ENCODE results near the gene VSTM1.

The VSTM1 gene, protein sequence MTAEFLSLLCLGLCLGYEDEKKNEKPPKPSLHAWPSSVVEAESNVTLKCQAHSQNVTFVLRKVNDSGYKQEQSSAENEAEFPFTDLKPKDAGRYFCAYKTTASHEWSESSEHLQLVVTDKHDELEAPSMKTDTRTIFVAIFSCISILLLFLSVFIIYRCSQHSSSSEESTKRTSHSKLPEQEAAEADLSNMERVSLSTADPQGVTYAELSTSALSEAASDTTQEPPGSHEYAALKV

GRCh38 chr19:54063350-54064116 lies at the start of gene VSTM1:
Gene VSTM1 (minus strand): TSS chr19:54063897. CDS start chr19:54063777, 120 bp downstream.
- H3K4me3 ChIP-seq (ENCODE audit: low read depth in 1 of 2, low read length in 2 of 2), result no peak within 1 kb of the TSS
- no peaks in the 10 kb centered on the region for H3K9me3 ChIP-seq (ENCODE audit: control insufficient read depth in 1 of 2, low read length in 2 of 2)
- H3K27me3 ChIP-seq (ENCODE audit: control insufficient read depth in 1 of 2, insufficient read depth in 2 of 2, low read length in 2 of 2), result no peaks in the 10 kb centered on the region
- H3K9ac ChIP-seq (ENCODE audit: low read depth in 1 of 2, low read length in 2 of 2), result no peak within 1 kb of the TSS
- H3K4me1 ChIP-seq (ENCODE audit: control insufficient read depth in 1 of 2, insufficient read depth in 2 of 2, low read length in 2 of 2), result no peaks in the 10 kb centered on the region
- H3K27ac ChIP-seq (ENCODE audit: low read depth, low read length), result no peak within 1 kb of the TSS
- H3K36me3 ChIP-seq (ENCODE audit: control insufficient read depth in 1 of 2, insufficient read depth in 2 of 2, low read length in 2 of 2), result no peaks in the 10 kb centered on the region

GRCh38 chr19:54109651-54110050 lies 46.0 kb upstream of the VSTM1 start:
- Histone ChIP-seq H3K9ac (ENCODE audit: low read depth in 1 of 2, low read length in 2 of 2) (no peak overlapping the region), H3K4me1 (ENCODE audit: control insufficient read depth in 1 of 2, insufficient read depth in 2 of 2, low read length in 2 of 2) (peaks cover 7 to 9% of the 10 kb centered on the region in 2 donors), H3K27ac (ENCODE audit: low read depth, low read length) (no peak overlapping the region), H3K9me3 (ENCODE audit: control insufficient read depth in 1 of 2, low read length in 2 of 2) (no peaks in the 10 kb centered on the region), H3K4me3 (ENCODE audit: low read depth in 1 of 2, low read length in 2 of 2) (no peak overlapping the region), H3K27me3 (ENCODE audit: control insufficient read depth in 1 of 2, insufficient read depth in 2 of 2, low read length in 2 of 2) (no peaks in the 10 kb centered on the region), H3K36me3 (ENCODE audit: control insufficient read depth in 1 of 2, insufficient read depth in 2 of 2, low read length in 2 of 2) (peaks cover 17 to 54% of the 10 kb centered on the region in 2 donors)

GRCh38 chr19:54108496-54108895 lies 44.8 kb upstream of the VSTM1 start:
- H3K9ac ChIP-seq (ENCODE audit: low read depth in 1 of 2, low read length in 2 of 2), result no peak overlapping the region
- H3K36me3 ChIP-seq (ENCODE audit: control insufficient read depth in 1 of 2, insufficient read depth in 2 of 2, low read length in 2 of 2), result peaks cover 17 to 54% of the 10 kb centered on the region in 2 donors

GRCh38 chr19:54107876-54108490 lies 44.3 kb upstream of the VSTM1 start:
- H3K36me3 ChIP-seq (ENCODE audit: control insufficient read depth in 1 of 2, insufficient read depth in 2 of 2, low read length in 2 of 2), result peaks cover 17 to 54% of the 10 kb centered on the region in 2 donors

More at GRCh38 chr19:54108496-54108895, 44.8 kb upstream of the VSTM1 start:
- Histone ChIP-seq H3K27me3 (ENCODE audit: control insufficient read depth in 1 of 2, insufficient read depth in 2 of 2, low read length in 2 of 2) (no peaks in the 10 kb centered on the region), H3K4me1 (ENCODE audit: control insufficient read depth in 1 of 2, insufficient read depth in 2 of 2, low read length in 2 of 2) (peaks cover under 1 to 2% of the 10 kb centered on the region in 2 donors), H3K27ac (ENCODE audit: low read depth, low read length) (no peak overlapping the region), H3K9me3 (ENCODE audit: control insufficient read depth in 1 of 2, low read length in 2 of 2) (no peaks in the 10 kb centered on the region), H3K4me3 (ENCODE audit: low read depth in 1 of 2, low read length in 2 of 2) (no peak overlapping the region)

DNA sequence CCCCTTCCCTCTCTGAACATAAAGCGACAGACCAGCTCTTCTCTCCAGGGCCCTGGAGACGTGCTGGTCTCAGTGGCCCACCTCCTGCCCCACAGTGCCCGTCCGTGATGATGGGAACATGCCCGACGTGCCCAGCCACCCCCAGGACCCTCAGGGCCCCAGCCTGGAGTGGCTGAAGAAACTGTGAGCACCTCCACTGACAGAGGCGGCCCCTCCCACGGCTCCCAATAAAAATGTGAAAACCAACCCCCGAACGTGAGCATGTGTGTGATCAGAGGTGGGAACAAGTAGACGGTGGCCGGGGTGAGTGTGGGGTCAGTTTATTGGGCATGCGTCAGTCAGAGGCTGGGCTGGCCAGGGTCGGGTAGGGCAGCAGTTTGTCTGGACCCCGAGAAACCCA lies 43.0 kb upstream of the VSTM1 start:
- H3K27me3 ChIP-seq (ENCODE audit: control insufficient read depth in 1 of 2, insufficient read depth in 2 of 2, low read length in 2 of 2), result no peaks in the 10 kb centered on the region
- no peak overlapping the region for H3K9ac ChIP-seq (ENCODE audit: low read depth in 1 of 2, low read length in 2 of 2)
- peaks cover 4 to 8% of the 10 kb centered on the region in 2 donors for H3K4me1 ChIP-seq (ENCODE audit: control insufficient read depth in 1 of 2, insufficient read depth in 2 of 2, low read length in 2 of 2)
- H3K36me3 ChIP-seq (ENCODE audit: control insufficient read depth in 1 of 2, insufficient read depth in 2 of 2, low read length in 2 of 2), result peaks cover 17 to 54% of the 10 kb centered on the region in 2 donors
- no peak overlapping the region for H3K4me3 ChIP-seq (ENCODE audit: low read depth in 1 of 2, low read length in 2 of 2)
- H3K9me3 ChIP-seq (ENCODE audit: control insufficient read depth in 1 of 2, low read length in 2 of 2), result no peaks in the 10 kb centered on the region
- H3K27ac ChIP-seq (ENCODE audit: low read depth, low read length), result no peak overlapping the region

More at GRCh38 chr19:54107876-54108490, 44.3 kb upstream of the VSTM1 start:
- Histone ChIP-seq H3K9me3 (ENCODE audit: control insufficient read depth in 1 of 2, low read length in 2 of 2) (no peaks in the 10 kb centered on the region), H3K27ac (ENCODE audit: low read depth, low read length) (no peak overlapping the region), H3K4me3 (ENCODE audit: low read depth in 1 of 2, low read length in 2 of 2) (no peak overlapping the region), H3K4me1 (ENCODE audit: control insufficient read depth in 1 of 2, insufficient read depth in 2 of 2, low read length in 2 of 2) (peaks cover 4 to 8% of the 10 kb centered on the region in 2 donors), H3K9ac (ENCODE audit: low read depth in 1 of 2, low read length in 2 of 2) (no peak overlapping the region), H3K27me3 (ENCODE audit: control insufficient read depth in 1 of 2, insufficient read depth in 2 of 2, low read length in 2 of 2) (no peaks in the 10 kb centered on the region)

DNA sequence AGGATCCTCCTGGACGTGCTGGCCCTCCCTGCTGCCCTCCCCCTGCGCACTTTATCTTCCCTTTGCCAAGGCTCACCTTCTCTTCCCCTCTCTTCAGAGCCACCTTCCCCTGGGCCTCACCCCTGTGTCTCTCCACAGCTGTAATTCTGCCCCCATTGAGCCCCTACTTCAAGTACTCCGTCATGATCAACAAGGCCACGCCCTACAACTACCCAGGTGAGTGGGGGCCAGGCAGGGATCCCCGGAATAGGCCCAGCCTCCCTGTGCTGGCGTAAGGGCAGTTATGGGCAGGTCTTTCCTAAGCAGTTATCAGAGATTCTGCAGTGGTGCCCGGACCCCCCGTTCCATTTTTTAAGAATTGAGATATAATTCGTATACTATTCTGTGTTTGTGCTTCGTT lies 42.1 kb upstream of the VSTM1 start:
- no peak overlapping the region for H3K27ac ChIP-seq (ENCODE audit: low read depth, low read length)
- no peak overlapping the region for H3K4me3 ChIP-seq (ENCODE audit: low read depth in 1 of 2, low read length in 2 of 2)
- peaks cover 4 to 8% of the 10 kb centered on the region in 2 donors for H3K4me1 ChIP-seq (ENCODE audit: control insufficient read depth in 1 of 2, insufficient read depth in 2 of 2, low read length in 2 of 2)
- H3K9me3 ChIP-seq (ENCODE audit: control insufficient read depth in 1 of 2, low read length in 2 of 2), result no peaks in the 10 kb centered on the region
- no peaks in the 10 kb centered on the region for H3K27me3 ChIP-seq (ENCODE audit: control insufficient read depth in 1 of 2, insufficient read depth in 2 of 2, low read length in 2 of 2)
- peaks cover 17 to 51% of the 10 kb centered on the region in 2 donors for H3K36me3 ChIP-seq (ENCODE audit: control insufficient read depth in 1 of 2, insufficient read depth in 2 of 2, low read length in 2 of 2)
- H3K9ac ChIP-seq (ENCODE audit: low read depth in 1 of 2, low read length in 2 of 2), result no peak overlapping the region

DNA sequence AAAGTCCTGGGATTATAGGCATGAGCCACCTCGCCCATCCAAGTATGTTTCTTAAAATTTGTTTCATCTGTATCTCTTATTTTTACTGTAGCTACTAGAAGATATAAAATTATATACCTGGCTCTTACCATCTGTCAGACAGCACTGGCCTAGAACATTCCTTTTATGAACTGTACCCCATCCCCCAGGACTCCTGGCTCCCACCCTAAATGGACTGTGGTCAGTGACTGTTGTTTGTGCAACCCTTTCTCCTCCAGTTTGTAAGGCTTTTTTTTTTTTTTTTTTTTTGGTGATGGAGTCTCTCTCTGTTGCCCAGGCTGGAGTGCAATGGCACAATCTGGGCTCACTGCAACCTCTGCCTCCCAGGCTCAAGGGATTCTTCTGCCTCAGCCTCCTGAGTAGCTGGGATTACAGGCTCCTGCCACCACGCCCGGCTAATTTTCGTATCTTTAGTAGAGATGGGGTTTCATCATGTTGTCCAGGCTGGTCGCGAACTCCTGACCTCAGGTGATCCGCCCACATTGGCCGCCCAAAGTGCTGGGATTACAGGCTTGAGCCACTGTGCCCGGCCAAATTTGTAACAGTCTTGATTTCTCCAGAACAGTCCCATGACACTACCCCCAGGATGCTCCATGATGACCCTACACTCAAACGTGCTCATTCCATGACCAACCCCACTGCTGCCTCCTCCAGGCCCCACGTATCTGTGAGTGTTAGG lies 41.5 kb upstream of the VSTM1 start:
- Histone ChIP-seq H3K36me3 (ENCODE audit: control insufficient read depth in 1 of 2, insufficient read depth in 2 of 2, low read length in 2 of 2) (peaks cover 17 to 45% of the 10 kb centered on the region in 2 donors), H3K9me3 (ENCODE audit: control insufficient read depth in 1 of 2, low read length in 2 of 2) (no peaks in the 10 kb centered on the region), H3K27ac (ENCODE audit: low read depth, low read length) (no peak overlapping the region), H3K27me3 (ENCODE audit: control insufficient read depth in 1 of 2, insufficient read depth in 2 of 2, low read length in 2 of 2) (no peaks in the 10 kb centered on the region), H3K4me3 (ENCODE audit: low read depth in 1 of 2, low read length in 2 of 2) (no peak overlapping the region), H3K9ac (ENCODE audit: low read depth in 1 of 2, low read length in 2 of 2) (no peak overlapping the region), H3K4me1 (ENCODE audit: control insufficient read depth in 1 of 2, insufficient read depth in 2 of 2, low read length in 2 of 2) (peaks cover 4 to 8% of the 10 kb centered on the region in 2 donors)

GRCh38 chr19:54102421-54103169 lies 38.9 kb upstream of the VSTM1 start, which contains the start of gene NDUFA3:
Gene NDUFA3 (plus strand): TSS chr19:54102855. CDS start chr19:54102879, 24 bp downstream.
- Histone ChIP-seq H3K27ac (ENCODE audit: low read depth, low read length) (peak within 1 kb of the TSS; percentile 30), H3K36me3 (ENCODE audit: control insufficient read depth in 1 of 2, insufficient read depth in 2 of 2, low read length in 2 of 2) (peaks cover 9 to 20% of the 10 kb centered on the region in 2 donors), H3K9ac (ENCODE audit: low read depth in 1 of 2, low read length in 2 of 2) (peak within 1 kb of the TSS; percentile 87 to 99), H3K9me3 (ENCODE audit: control insufficient read depth in 1 of 2, low read length in 2 of 2) (no peaks in the 10 kb centered on the region), H3K4me1 (ENCODE audit: control insufficient read depth in 1 of 2, insufficient read depth in 2 of 2, low read length in 2 of 2) (peaks cover 4 to 8% of the 10 kb centered on the region in 2 donors), H3K27me3 (ENCODE audit: control insufficient read depth in 1 of 2, insufficient read depth in 2 of 2, low read length in 2 of 2) (no peaks in the 10 kb centered on the region), H3K4me3 (ENCODE audit: low read depth in 1 of 2, low read length in 2 of 2) (peak within 1 kb of the TSS; percentile 96 to 99)

DNA sequence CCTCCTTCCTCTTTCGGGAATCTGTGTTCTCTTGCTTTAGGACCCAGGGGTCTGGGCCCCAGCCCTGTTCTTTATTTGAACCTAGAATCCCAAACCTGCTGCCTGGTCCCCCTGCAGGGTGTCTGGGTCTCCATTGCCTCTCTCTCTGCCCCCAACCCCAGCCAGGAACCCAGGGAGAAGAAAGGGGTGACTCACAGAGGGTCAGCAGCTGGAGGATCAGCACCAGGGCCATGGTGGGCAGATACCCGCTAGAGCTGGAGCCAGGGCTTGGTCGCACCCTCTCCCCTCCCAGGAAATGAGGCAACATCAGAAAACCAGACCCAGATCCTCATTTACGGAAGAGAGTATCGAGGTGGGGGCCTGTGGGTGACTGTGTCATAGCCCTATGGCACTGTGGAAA lies 36.9 kb upstream of the VSTM1 start, which contains the start of gene OSCAR:
Gene OSCAR (minus strand): TSS at position 243 of the 400 bp plus-strand sequence. CDS start 11 bp downstream, at position 232.
- Histone ChIP-seq H3K4me1 (ENCODE audit: control insufficient read depth in 1 of 2, insufficient read depth in 2 of 2, low read length in 2 of 2) (peaks cover 4 to 11% of the 10 kb centered on the region in 2 donors), H3K4me3 (ENCODE audit: low read depth in 1 of 2, low read length in 2 of 2) (no peak within 1 kb of the TSS), H3K27me3 (ENCODE audit: control insufficient read depth in 1 of 2, insufficient read depth in 2 of 2, low read length in 2 of 2) (peaks cover 0 to 2% of the 10 kb centered on the region in 2 donors), H3K9me3 (ENCODE audit: control insufficient read depth in 1 of 2, low read length in 2 of 2) (no peaks in the 10 kb centered on the region), H3K36me3 (ENCODE audit: control insufficient read depth in 1 of 2, insufficient read depth in 2 of 2, low read length in 2 of 2) (peaks cover 2% of the 10 kb centered on the region in 2 donors), H3K9ac (ENCODE audit: low read depth in 1 of 2, low read length in 2 of 2) (no peak within 1 kb of the TSS), H3K27ac (ENCODE audit: low read depth, low read length) (no peak within 1 kb of the TSS)

Data from duodenal mucosa (tissue), 2 donors.